SK-N-SH (cell line): ENCODE results near the gene MAP4K3. TPM values are rescaled to one million over a fixed set of nuclear protein-coding genes. Genes with fewer than 3 reads are reported as not detected.

Experiments used
- CTCF ChIA-PET: fragments of 300-600, 350-600 bp; formaldehyde crosslinking; extraction: SDS; loops from one replicate; lab custom pipeline; 2021; lab: Yijun Ruan, JAX
- POLR2A ChIA-PET: fragments of 350-600 bp; sonication (Branson Sonifier 250); formaldehyde crosslinking; extraction: SDS; loops from one replicate; lab custom pipeline; 2020; ENCODE audit warnings: antibody characterized with exemption, inconsistent platforms; lab: Yijun Ruan, JAX
- DNase-seq: peaks from one replicate; pipeline ENCODE4 v3.0.0; 2012
- H2AFZ ChIP-seq: fragments of 200-600 bp; sonication (generic); 2 replicates; pipeline ENCODE4 v1.8.1; 2016; ENCODE audit warnings: antibody characterized with exemption, mild to moderate bottlenecking, low read depth
- H3F3A ChIP-seq: fragments of 200-600 bp; sonication (generic); replicated peaks from 2 replicates; pipeline ENCODE3; 2016; ENCODE audit warnings: antibody characterized with exemption, mild to moderate bottlenecking; ENCODE audit not compliant: insufficient read depth
- H3K27ac ChIP-seq, 2 experiments: fragments of 200-500 bp in 1 of 2; fragments of 200-600 bp in 1 of 2; sonication (Bioruptor generic) in 1 of 2; sonication (generic), shearing (Covaris generic) in 1 of 2; 2 replicates each; pipeline versions ENCODE4 v1.5.1 to v1.6.1; 2014 to 2016; ENCODE audit warnings: low read depth in 2 of 2, inconsistent platforms in 1 of 2, low read length in 1 of 2, mild to moderate bottlenecking in 1 of 2, mixed read lengths in 1 of 2
- H3K27me3 ChIP-seq: fragments of 200-600 bp; sonication (generic), shearing (Covaris generic); 2 replicates; pipeline ENCODE4 v1.6.1; 2016; ENCODE audit warnings: mixed run types; ENCODE audit not compliant: insufficient read depth
- H3K36me3 ChIP-seq, 2 experiments: fragments of 200-500 bp in 1 of 2; fragments of 200-600 bp in 1 of 2; sonication (Bioruptor generic) in 1 of 2; sonication (generic) in 1 of 2; replicated peaks in 1 of 2; 2 replicates each; pipeline versions ENCODE3 to v1.5.1; 2014 to 2016; ENCODE audit warnings: low read length in 1 of 2, mild to moderate bottlenecking in 1 of 2; ENCODE audit not compliant: insufficient read depth in 2 of 2, control insufficient read depth in 1 of 2
- H3K4me1 ChIP-seq, 2 experiments: fragments of 200-500 bp in 1 of 2; fragments of 200-600 bp in 1 of 2; sonication (Bioruptor generic) in 1 of 2; sonication (generic), shearing (Covaris generic) in 1 of 2; 2 replicates each; pipeline versions ENCODE4 v1.5.1 to v1.6.1; 2014 to 2016; ENCODE audit warnings: low read depth in 1 of 2, low read length in 1 of 2, mixed run types in 1 of 2; ENCODE audit not compliant: insufficient read depth in 2 of 2, control insufficient read depth in 1 of 2
- H3K4me2 ChIP-seq: fragments of 200-600 bp; sonication (generic), shearing (Covaris generic); 2 replicates; pipeline ENCODE4 v1.6.1; 2017; ENCODE audit warnings: mixed run types
- H3K4me3 ChIP-seq, 2 experiments: fragments of 200-500 bp in 1 of 2; fragments of 200-600 bp in 1 of 2; sonication (Bioruptor generic) in 1 of 2; sonication (generic), shearing (Covaris generic) in 1 of 2; 2 replicates each; pipeline versions ENCODE4 v1.5.1 to v1.8.1; 2014 to 2016; ENCODE audit warnings: low read depth in 2 of 2, inconsistent platforms in 1 of 2, low read length in 1 of 2, mild to moderate bottlenecking in 1 of 2, mixed read lengths in 1 of 2, moderate library complexity in 1 of 2
- H3K79me2 ChIP-seq: fragments of 200-600 bp; sonication (generic); 2 replicates; pipeline ENCODE4 v1.8.1; 2017; ENCODE audit warnings: mild to moderate bottlenecking; ENCODE audit not compliant: insufficient read depth
- H3K9ac ChIP-seq: fragments of 200-600 bp; sonication (generic); 2 replicates; pipeline ENCODE4 v1.6.1; 2017; ENCODE audit warnings: mixed run types
- H3K9me2 ChIP-seq: fragments of 200-600 bp; sonication (generic); 2 replicates; pipeline ENCODE4 v1.6.1; 2017; ENCODE audit warnings: mixed run types
- H3K9me3 ChIP-seq: fragments of 200-600 bp; sonication (generic); 2 replicates; pipeline ENCODE4 v1.6.1; 2017; ENCODE audit warnings: mixed run types, mild to moderate bottlenecking, moderate library complexity
- H4K20me1 ChIP-seq: fragments of 200-600 bp; sonication (generic); 2 replicates; pipeline ENCODE4 v1.6.1; 2017; ENCODE audit warnings: mild to moderate bottlenecking, mixed run types; ENCODE audit not compliant: insufficient read depth
- CHD2 ChIP-seq: fragments of 150-350 bp; IDR thresholded peaks from 2 replicates; pipeline ENCODE4 v1.6.1; 2018; ENCODE audit warnings: low read length; ENCODE audit not compliant: partially characterized antibody
- ELF1 ChIP-seq: IDR thresholded peaks from 2 replicates; pipeline ENCODE4 v1.4.0; 2012
- EP300 ChIP-seq, 2 experiments: IDR thresholded peaks; 2 replicates each; pipeline versions ENCODE4 v1.4.0 to v1.6.1; 2012; ENCODE audit warnings: borderline replicate concordance in 1 of 2, low read depth in 1 of 2, low read length in 1 of 2
- FOSL2 ChIP-seq: IDR thresholded peaks from 2 replicates; pipeline ENCODE4 v1.4.0; 2012; ENCODE audit warnings: low read depth, mild to moderate bottlenecking, moderate library complexity, borderline replicate concordance
- IRF3 ChIP-seq: fragments of 150-350 bp; IDR thresholded peaks from 2 replicates; pipeline ENCODE4 v1.6.1; 2016; ENCODE audit warnings: mild to moderate bottlenecking, low read depth, low read length
- JUND ChIP-seq: IDR thresholded peaks from 2 replicates; pipeline ENCODE4 v1.4.0; 2012
- MAX ChIP-seq: IDR thresholded peaks from 2 replicates; pipeline ENCODE4 v1.4.0; 2012; ENCODE audit warnings: low read depth
- MEF2A ChIP-seq: IDR thresholded peaks from 2 replicates; pipeline ENCODE4 v1.4.0; 2012; ENCODE audit warnings: low read depth, borderline replicate concordance
- MXI1 ChIP-seq: IDR thresholded peaks from 2 replicates; pipeline ENCODE4 v1.6.1; 2012; ENCODE audit warnings: mild to moderate bottlenecking, low read depth, low read length, improper control_type of control experiment
- NFIC ChIP-seq: IDR thresholded peaks from 2 replicates; pipeline ENCODE4 v1.4.0; 2012; ENCODE audit warnings: borderline replicate concordance
- PBX3 ChIP-seq: IDR thresholded peaks from 2 replicates; pipeline ENCODE4; 2012
- RAD21 ChIP-seq: IDR thresholded peaks from 2 replicates; pipeline ENCODE4 v1.6.1; 2012; ENCODE audit warnings: mild to moderate bottlenecking, low read length
- REST ChIP-seq: IDR thresholded peaks from 2 replicates; pipeline ENCODE4 v1.6.1; 2012; ENCODE audit warnings: mild to moderate bottlenecking, low read depth, low read length, moderate library complexity
- RFX5 ChIP-seq: IDR thresholded peaks from 2 replicates; pipeline ENCODE4 v1.6.1; 2012; ENCODE audit warnings: mild to moderate bottlenecking, improper control_type of control experiment, low read length
- RXRA ChIP-seq: IDR thresholded peaks from 2 replicates; pipeline ENCODE4 v1.4.0; 2012; ENCODE audit warnings: low read depth, mild to moderate bottlenecking, borderline replicate concordance
- SIN3A ChIP-seq: IDR thresholded peaks from 2 replicates; pipeline ENCODE4 v1.6.1; 2012; ENCODE audit warnings: low read depth, mild to moderate bottlenecking, low read length, moderate library complexity, borderline replicate concordance
- TEAD4 ChIP-seq: IDR thresholded peaks from 2 replicates; pipeline ENCODE4 v1.4.0; 2012; ENCODE audit warnings: mild to moderate bottlenecking, borderline replicate concordance; ENCODE audit not compliant: insufficient read depth
- USF1 ChIP-seq: IDR thresholded peaks from 2 replicates; pipeline ENCODE4 v1.4.0; 2012; ENCODE audit warnings: low read depth, borderline replicate concordance
- YY1 ChIP-seq: IDR thresholded peaks from 2 replicates; pipeline ENCODE4 v1.4.0; 2012; ENCODE audit warnings: low read depth, mild to moderate bottlenecking
- WGBS: methylation state at CpG from one replicate; pipeline ENCODE4 v1.1.6; 2017; ENCODE audit warnings: low lambda C conversion rate; 5-methylcytosine and 5-hydroxymethylcytosine counted together
- polyA plus RNA-seq, 3 experiments: library from polyadenylated mRNA; depleted of rRNA; stranded (reverse); fragments of >200 nt; gene quantifications; 2 replicates each; pipeline ENCODE4 v1.2.3, GENCODE V29; 2012

The MAP4K3 gene
- polyA plus RNA-seq, 1 of the 3 experiments (the other 2 are of a cell fraction), result 8.8 TPM

- no peak for TF ChIP-seq REST
- TF ChIP-seq MXI1, result no peak
- TF ChIP-seq RXRA, result no peak
- no peak for TF ChIP-seq RAD21
Measured at GRCh38 chr2:39210846-39211245, 226.2 kb downstream of the MAP4K3 start (continued).

- no peak overlapping the region for H2AFZ ChIP-seq
- H3K27me3 ChIP-seq, result no peaks in the 10 kb centered on the region
- no peaks in the 10 kb centered on the region for H3K9me2 ChIP-seq
- no peak for TF ChIP-seq EP300 (IDR thresholded peaks at IDR 0.05; ENCODE audit: borderline replicate concordance in 1 of 2, low read depth in 1 of 2, low read length in 1 of 2)
- no peak for TF ChIP-seq SIN3A
- TF ChIP-seq, all 33 proteins: peak for 0
- 99% methylated on average over 5 of the region's 6 CpGs for WGBS
- Histone ChIP-seq H3F3A (no peaks in the 10 kb centered on the region), H3K9me3 (no peaks in the 10 kb centered on the region), H3K4me3 (no peak overlapping the region), H3K9ac (no peak overlapping the region), H3K79me2 (no peaks in the 10 kb centered on the region), H3K36me3 (no peaks in the 10 kb centered on the region), H3K27ac (no peak overlapping the region), H3K4me1 (no peaks in the 10 kb centered on the region), H3K4me2 (no peak overlapping the region), H4K20me1 (no peaks in the 10 kb centered on the region)
- DNase-seq, result no peak
- ChIA-PET POLR2A (no interaction called here), CTCF (interaction anchor here (1.0 to 1.7 kb wide), 4 partner anchors 14 to 144 kb away, joined by 3 to 6 read pairs (median 4); no protein-coding TSS in a partner anchor)
Measured at GRCh38 chr2:39203382-39203781, 233.7 kb downstream of the MAP4K3 start.

GRCh38 chr2:39202639-39203369 is 234.3 kb downstream of the MAP4K3 start:
- DNase-seq, result no peak
- 82% methylated on average over 1 of the region's 1 CpG for WGBS
- Histone ChIP-seq H3K9me2 (no peaks in the 10 kb centered on the region), H3K27ac (no peak overlapping the region), H3K4me2 (no peak overlapping the region), H3K27me3 (no peaks in the 10 kb centered on the region), H3K9me3 (no peaks in the 10 kb centered on the region), H3K9ac (no peak overlapping the region), H3K4me3 (no peak overlapping the region), H3K4me1 (no peaks in the 10 kb centered on the region), H3F3A (no peaks in the 10 kb centered on the region), H4K20me1 (no peaks in the 10 kb centered on the region), H3K36me3 (no peaks in the 10 kb centered on the region), H3K79me2 (no peaks in the 10 kb centered on the region), H2AFZ (no peak overlapping the region)
- POLR2A ChIA-PET, result no interaction called here
- CTCF ChIA-PET, result interaction anchor here (1.0 to 1.7 kb wide), 4 partner anchors 24 to 143 kb away, joined by 3 to 6 read pairs (median 4); no protein-coding TSS in a partner anchor
- TF ChIP-seq USF1 (no peak), IRF3 (no peak), CHD2 (no peak), RFX5 (no peak), JUND (no peak), YY1 (no peak), MEF2A (no peak), MAX (no peak), SIN3A (no peak), PBX3 (no peak), ELF1 (no peak), NFIC (no peak), FOSL2 (no peak), TEAD4 (no peak), MXI1 (no peak)
